Rectal smooth muscle tissue (tissue), 1 donor: ENCODE data around the gene DPYSL3.
"Not testable (repeated sequence)": the region's sequence is repeated elsewhere in the genome, so short reads cannot be mapped to it uniquely, and the experiment has no call there.

Source experiments
- H3K27ac ChIP-seq: one replicate; pipeline ENCODE4 v1.7.0; 2013; ENCODE audit warnings: low read depth, low read length, inconsistent platforms
- H3K27me3 ChIP-seq: one replicate; pipeline ENCODE4 v1.7.0; 2013; ENCODE audit warnings: low read length; ENCODE audit not compliant: control insufficient read depth, insufficient read depth
- H3K36me3 ChIP-seq: one replicate; pipeline ENCODE4 v1.7.0; 2013; ENCODE audit warnings: low read length; ENCODE audit not compliant: control insufficient read depth, insufficient read depth
- H3K4me1 ChIP-seq: one replicate; pipeline ENCODE4 v1.7.0; 2013; ENCODE audit warnings: low read length; ENCODE audit not compliant: control insufficient read depth, insufficient read depth
- H3K4me3 ChIP-seq: one replicate; pipeline ENCODE4 v1.7.0; 2013; ENCODE audit warnings: low read length
- H3K9ac ChIP-seq: one replicate; pipeline ENCODE4 v1.7.0; 2013; ENCODE audit warnings: low read length

The DPYSL3 gene

GRCh38 chr5:147509710-147510651 lies at the start of gene DPYSL3:
DPYSL3 (minus strand) TSS chr5:147510068; CDS start chr5:147509858, 210 bp downstream.
- Histone ChIP-seq H3K27me3 (no peaks in the 10 kb centered on the region), H3K9ac (peak within 1 kb of the TSS; percentile 86), H3K4me3 (peak within 1 kb of the TSS; percentile 97)

DNA sequence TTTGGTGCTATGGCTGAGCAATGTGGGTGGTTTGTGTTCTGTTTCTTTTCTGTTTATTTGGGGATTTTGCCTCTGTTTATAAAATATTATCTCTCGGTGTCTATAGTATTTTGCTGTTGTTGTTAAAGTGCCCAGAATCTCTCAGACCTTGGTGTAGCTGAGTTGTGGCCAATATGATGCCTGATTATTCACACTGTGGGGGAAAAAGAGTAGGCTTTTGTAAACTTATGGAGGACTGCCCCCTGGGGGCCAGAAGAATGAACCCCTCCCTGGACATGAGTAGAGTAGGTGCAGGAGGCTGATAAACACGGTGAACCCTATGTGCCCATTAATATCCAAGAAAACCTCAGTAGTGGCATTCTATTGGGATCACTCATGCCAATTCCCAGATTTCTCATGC lies 49.0 kb upstream of the DPYSL3 start:
- Histone ChIP-seq H3K9ac (no peak overlapping the region), H3K27me3 (no peaks in the 10 kb centered on the region), H3K4me3 (no peak overlapping the region), H3K4me1 (peaks cover 24% of the 10 kb centered on the region), H3K36me3 (no peaks in the 10 kb centered on the region), H3K27ac (peak overlapping the region; percentile 16)

More at GRCh38 chr5:147509710-147510651, at the start of gene DPYSL3:
- H3K27ac ChIP-seq: peak within 1 kb of the TSS; percentile 91
- H3K4me1 ChIP-seq: peaks cover 15% of the 10 kb centered on the region
- H3K36me3 ChIP-seq: no peaks in the 10 kb centered on the region

DNA sequence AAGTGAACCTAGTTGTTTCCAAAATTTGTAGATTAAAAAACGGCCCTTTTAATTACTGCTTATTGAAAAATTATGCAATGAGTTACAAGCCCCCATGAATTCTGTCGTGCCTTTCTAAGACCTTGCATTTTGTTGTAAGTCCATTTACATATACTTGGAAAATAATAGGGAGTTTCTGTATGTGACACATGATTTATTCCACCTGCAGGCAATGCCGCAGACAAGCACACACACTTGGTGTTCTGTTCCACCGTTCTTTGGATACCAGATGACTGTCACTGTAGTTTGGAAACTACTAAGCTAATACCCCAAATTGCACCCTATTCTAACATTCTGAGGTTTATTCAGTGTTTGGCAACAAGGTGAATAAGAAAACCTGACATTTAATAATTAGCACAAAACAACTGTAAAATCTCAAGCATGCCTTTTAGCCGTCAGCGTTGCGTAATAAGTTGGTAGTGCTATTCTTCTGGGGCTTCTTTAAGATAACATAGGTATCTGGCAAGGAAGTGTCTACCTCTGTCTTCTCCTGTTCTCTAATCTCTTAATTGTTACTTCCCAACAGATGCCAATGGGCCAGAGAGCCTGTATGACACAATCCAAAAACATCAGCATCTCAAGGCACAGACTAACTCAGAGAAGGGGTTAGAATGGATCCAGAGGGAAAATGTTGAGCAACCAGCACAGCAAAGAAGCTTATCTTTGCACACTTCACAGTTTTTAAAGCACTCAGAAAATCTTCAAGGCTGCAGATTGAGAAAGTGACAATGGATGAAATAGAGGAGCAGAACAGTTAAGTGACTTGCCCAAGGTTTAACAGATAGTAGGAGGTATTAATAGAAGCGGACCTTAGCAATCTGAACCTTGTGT lies 48.2 kb upstream of the DPYSL3 start:
- H3K36me3 ChIP-seq: no peaks in the 10 kb centered on the region
- H3K4me1 ChIP-seq: peaks cover 25% of the 10 kb centered on the region
- no peak overlapping the region for H3K9ac ChIP-seq
- H3K27me3 ChIP-seq: no peaks in the 10 kb centered on the region
- H3K4me3 ChIP-seq: no peak overlapping the region
- peak overlapping the region; percentile 16 for H3K27ac ChIP-seq

DNA sequence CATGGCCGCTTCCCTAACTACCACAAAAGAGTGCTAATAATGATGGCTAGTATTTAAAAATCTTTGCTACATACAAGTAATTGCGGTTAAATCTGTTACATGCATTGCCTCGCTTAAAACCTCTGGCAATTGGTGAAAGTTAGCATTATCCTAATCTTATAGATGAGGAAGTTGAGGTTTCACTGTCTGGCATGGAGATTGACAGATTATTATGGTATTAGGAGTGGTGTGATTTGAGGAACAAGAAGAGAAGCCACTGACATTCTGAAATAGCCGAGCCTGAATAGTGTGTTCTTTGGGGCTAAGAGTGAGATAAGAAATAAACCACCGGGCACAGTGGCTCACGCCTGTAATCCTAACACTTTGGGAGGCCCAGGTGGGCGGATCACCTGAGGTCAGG lies 45.3 kb upstream of the DPYSL3 start:
- Histone ChIP-seq H3K4me1 (peaks cover 32% of the 10 kb centered on the region), H3K36me3 (no peaks in the 10 kb centered on the region), H3K27me3 (no peaks in the 10 kb centered on the region), H3K9ac (no peak overlapping the region), H3K4me3 (no peak overlapping the region), H3K27ac (peak overlapping the region; percentile 88)

DNA sequence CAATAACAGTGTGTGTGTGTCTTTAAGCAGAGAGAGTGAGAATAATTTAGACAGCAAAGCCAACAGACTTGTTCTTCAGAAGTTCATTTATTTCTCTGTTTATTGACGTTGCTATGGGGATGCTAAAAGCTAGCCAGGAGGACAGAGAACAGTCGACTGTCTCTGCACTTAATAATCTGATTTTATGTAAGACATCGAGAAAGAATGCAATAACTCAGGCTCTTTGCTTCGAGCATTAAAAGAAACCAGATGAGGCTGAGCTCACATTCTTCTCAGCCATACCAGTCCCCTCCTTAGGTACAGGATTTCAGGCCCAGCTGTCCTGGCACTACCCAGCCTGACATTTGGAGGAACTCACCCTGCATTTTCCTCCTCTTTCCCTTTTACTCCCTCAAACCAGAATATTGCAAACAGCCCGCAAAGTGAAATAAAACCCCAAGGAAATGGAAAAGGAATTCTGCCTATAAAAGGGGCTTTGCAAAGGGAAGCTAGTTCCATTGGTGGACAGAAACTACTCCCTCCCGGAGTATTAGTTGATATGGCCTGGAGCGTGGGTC lies 44.5 kb upstream of the DPYSL3 start:
- peak overlapping the region; percentile 35 for H3K4me3 ChIP-seq
- peak overlapping the region; percentile 88 for H3K27ac ChIP-seq
- peaks cover 32% of the 10 kb centered on the region for H3K4me1 ChIP-seq
- no peak overlapping the region for H3K9ac ChIP-seq
- no peaks in the 10 kb centered on the region for H3K27me3 ChIP-seq
- no peaks in the 10 kb centered on the region for H3K36me3 ChIP-seq

- H3K27ac ChIP-seq: peak overlapping the region; percentile 88
- not testable (repeated sequence) for H3K9ac ChIP-seq, H3K27me3 ChIP-seq, H3K4me3 ChIP-seq, H3K36me3 ChIP-seq
- H3K4me1 ChIP-seq: peaks cover 29% of the 10 kb centered on the region
Observed at GRCh38 chr5:147553817-147554216, 43.9 kb upstream of the DPYSL3 start.

- Histone ChIP-seq H3K9ac (no peak overlapping the region), H3K36me3 (no peaks in the 10 kb centered on the region), H3K27me3 (no peaks in the 10 kb centered on the region), H3K4me1 (peaks cover 21% of the 10 kb centered on the region), H3K4me3 (no peak overlapping the region), H3K27ac (peak overlapping the region; percentile 88)
Observed at GRCh38 chr5:147552897-147553296, 43.0 kb upstream of the DPYSL3 start.

DNA sequence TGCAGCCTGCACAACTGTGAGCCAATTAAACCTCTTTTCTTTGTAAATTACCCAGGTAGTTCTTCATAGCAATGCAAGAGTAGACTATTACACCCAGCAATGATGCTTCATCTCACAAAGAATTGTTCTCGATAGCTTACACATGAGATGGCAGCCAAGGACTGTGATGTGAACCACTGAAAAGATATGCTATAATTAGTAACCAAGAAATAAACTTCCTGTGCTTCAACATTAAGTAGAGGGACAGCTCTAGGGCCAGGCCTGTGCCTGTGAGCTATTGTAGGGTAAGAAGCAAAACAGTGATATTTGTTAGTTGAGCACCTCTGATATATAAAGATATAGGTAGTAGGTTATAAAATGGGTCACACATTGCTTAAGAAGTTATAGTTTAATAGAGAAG lies 41.8 kb upstream of the DPYSL3 start:
- Histone ChIP-seq H3K27me3 (no peaks in the 10 kb centered on the region), H3K4me1 (peaks cover 19% of the 10 kb centered on the region), H3K4me3 (no peak overlapping the region), H3K9ac (no peak overlapping the region), H3K27ac (peak overlapping the region; percentile 46), H3K36me3 (no peaks in the 10 kb centered on the region)

DNA sequence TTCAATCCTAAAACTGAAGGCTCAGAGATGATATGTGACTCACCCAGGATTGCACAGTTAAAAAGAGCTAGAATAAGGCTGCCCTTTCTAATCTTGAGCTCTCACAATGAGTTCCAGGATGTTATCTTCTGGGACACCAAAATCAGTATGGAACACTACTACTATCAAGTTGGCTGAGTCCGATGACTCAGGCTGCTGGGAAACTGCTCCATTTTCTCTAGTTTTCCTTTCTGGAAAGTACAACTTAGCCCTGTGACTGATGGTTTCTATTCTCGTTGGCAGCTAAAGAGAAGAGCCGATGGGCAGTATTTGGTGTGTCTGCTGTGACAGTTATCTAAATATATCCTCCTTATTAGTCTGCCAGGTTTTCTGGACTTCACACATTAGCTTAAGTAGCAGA lies 37.9 kb upstream of the DPYSL3 start:
- Histone ChIP-seq H3K4me1 (peaks cover 3% of the 10 kb centered on the region), H3K27me3 (no peaks in the 10 kb centered on the region), H3K36me3 (no peaks in the 10 kb centered on the region), H3K4me3 (no peak overlapping the region), H3K27ac (peak overlapping the region; percentile 14), H3K9ac (no peak overlapping the region)

GRCh38 chr5:147544556-147544955 lies 34.7 kb upstream of the DPYSL3 start:
- H3K4me3 ChIP-seq: no peak overlapping the region
- no peak overlapping the region for H3K9ac ChIP-seq
- H3K27ac ChIP-seq: no peak overlapping the region
- no peaks in the 10 kb centered on the region for H3K27me3 ChIP-seq
- H3K36me3 ChIP-seq: no peaks in the 10 kb centered on the region
- H3K4me1 ChIP-seq: no peaks in the 10 kb centered on the region

- no peak overlapping the region for H3K27ac ChIP-seq
- H3K9ac ChIP-seq: no peak overlapping the region
- no peaks in the 10 kb centered on the region for H3K27me3 ChIP-seq
- H3K4me3 ChIP-seq: no peak overlapping the region
- H3K4me1 ChIP-seq: peaks cover 13% of the 10 kb centered on the region
- H3K36me3 ChIP-seq: no peaks in the 10 kb centered on the region
Observed at GRCh38 chr5:147539053-147539452, 29.2 kb upstream of the DPYSL3 start.

DNA sequence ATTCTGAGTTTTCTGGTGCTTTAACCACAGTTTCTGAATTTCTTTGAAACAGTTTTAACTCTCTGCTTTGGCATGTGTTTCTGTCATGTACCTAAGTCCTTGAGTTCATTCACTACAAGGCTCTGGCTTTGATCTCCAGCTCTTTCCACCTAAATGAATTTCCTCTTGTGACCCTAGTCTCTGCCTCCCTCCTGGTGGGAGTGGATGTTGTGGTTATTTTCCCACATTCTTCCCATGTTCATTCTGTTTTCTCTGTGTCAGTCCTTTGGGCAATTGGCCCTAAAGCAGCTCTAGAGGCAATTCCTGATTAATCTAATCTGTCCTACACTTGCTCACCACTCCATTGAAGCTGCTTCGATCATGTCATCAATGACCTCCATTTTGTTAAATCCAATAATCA lies 28.4 kb upstream of the DPYSL3 start:
- no peak overlapping the region for H3K4me3 ChIP-seq
- H3K27ac ChIP-seq: no peak overlapping the region
- H3K4me1 ChIP-seq: peaks cover 13% of the 10 kb centered on the region
- no peaks in the 10 kb centered on the region for H3K36me3 ChIP-seq
- H3K9ac ChIP-seq: no peak overlapping the region
- no peaks in the 10 kb centered on the region for H3K27me3 ChIP-seq
